Measurements from ENCODE around the gene RHBDF2. TPM values are rescaled to one million over a fixed set of nuclear protein-coding genes. Genes with fewer than 3 reads are reported as not detected.

Gene RHBDF2
- total and polyA plus RNA-seq, 8 donors = 7.5 to 61.7 (median 11.0) TPM

GRCh38 chr17:76428511-76428910 lies 72.7 kb downstream of the RHBDF2 start:
- peak overlapping the region; percentile 21 to 33 for H3K27ac ChIP-seq
- no peak for ATAC-seq
- H3K36me3 ChIP-seq = no peaks in the 10 kb centered on the region

GRCh38 chr17:76427501-76428231 lies 73.6 kb downstream of the RHBDF2 start:
- Histone ChIP-seq H3K4me1 (peaks cover 0 to 20% of the 10 kb centered on the region in 2 donors), H3K27me3 (no peaks in the 10 kb centered on the region), H3K27ac (peak overlapping the region; percentile 21 to 33), H3K9me3 (no peaks in the 10 kb centered on the region), H3K4me3 (no peak overlapping the region), H3K36me3 (no peaks in the 10 kb centered on the region)
- DNase-seq = no peak
- ATAC-seq = no peak
- intact Hi-C loops (cut with DNase I) = no loop called here
- TF ChIP-seq CTCF (IDR thresholded peaks at IDR 0.05) = no peak

More at GRCh38 chr17:76428511-76428910, 72.7 kb downstream of the RHBDF2 start:
- H3K27me3 ChIP-seq = no peaks in the 10 kb centered on the region
- no peak for DNase-seq
- no peak for TF ChIP-seq CTCF (IDR thresholded peaks at IDR 0.05)
- intact Hi-C loops (cut with DNase I) = no loop called here
- H3K9me3 ChIP-seq = no peaks in the 10 kb centered on the region
- H3K4me3 ChIP-seq = no peak overlapping the region
- peaks cover 0 to 20% of the 10 kb centered on the region in 2 donors for H3K4me1 ChIP-seq

- Histone ChIP-seq H3K4me1 (peaks cover 0 to 20% of the 10 kb centered on the region in 2 donors), H3K36me3 (no peaks in the 10 kb centered on the region), H3K9me3 (no peaks in the 10 kb centered on the region), H3K27me3 (no peaks in the 10 kb centered on the region), H3K4me3 (no peak overlapping the region), H3K27ac (no peak overlapping the region)
- TF ChIP-seq CTCF (IDR thresholded peaks at IDR 0.05) = no peak
- ATAC-seq (no peak), DNase-seq (no peak)
- intact Hi-C loops (cut with DNase I) = no loop called here
These were observed 74.4 kb downstream of the RHBDF2 start for GRCh38 chr17:76426853-76427252.

- Histone ChIP-seq H3K27me3 (no peaks in the 10 kb centered on the region), H3K36me3 (no peaks in the 10 kb centered on the region), H3K27ac (no peak overlapping the region), H3K4me1 (peaks cover 0 to 9% of the 10 kb centered on the region in 2 donors), H3K4me3 (no peak overlapping the region), H3K9me3 (no peaks in the 10 kb centered on the region)
- TF ChIP-seq CTCF (IDR thresholded peaks at IDR 0.05) = no peak
- intact Hi-C loops (cut with DNase I) = no loop called here
- DNase-seq (no peak), ATAC-seq (no peak)
These were observed 78.4 kb downstream of the RHBDF2 start for GRCh38 chr17:76422860-76423259.

- H3K9me3 ChIP-seq = no peaks in the 10 kb centered on the region
- intact Hi-C loops (cut with DNase I) = no loop called here
- H3K27me3 ChIP-seq = no peaks in the 10 kb centered on the region
- H3K4me3 ChIP-seq = no peak overlapping the region
- no peak for TF ChIP-seq CTCF (IDR thresholded peaks at IDR 0.05)
- H3K4me1 ChIP-seq = peaks cover 0 to 5% of the 10 kb centered on the region in 2 donors
- ATAC-seq (no peak), DNase-seq (no peak)
- no peaks in the 10 kb centered on the region for H3K36me3 ChIP-seq
- no peak overlapping the region for H3K27ac ChIP-seq
These were observed 78.8 kb downstream of the RHBDF2 start for GRCh38 chr17:76422406-76422805.
